Airway epithelial cell (primary cell): ENCODE data around the gene WIPF1. TPM values are rescaled to one million over a fixed set of nuclear protein-coding genes. Genes with fewer than 3 reads are reported as not detected.

Experiments
- total RNA-seq: library from RNA; depleted of rRNA; stranded (reverse); fragments of >200 nt; gene quantifications from 2 replicates; pipeline ENCODE4 v1.2.3, GENCODE V29; 2015

The WIPF1 gene
- total RNA-seq = 1.3 and 2.9 TPM in 2 replicates

GRCh38 chr2:174597345-174598047 lies at the start of gene WIPF1:
Gene WIPF1, minus strand, starts transcription at chr2:174597804. Its CDS starts 12,231 bp downstream, at chr2:174585573.

Other genes starting within 250 kb of the WIPF1 start
- gene SCRN3, start 202.1 kb downstream of the WIPF1 start, total RNA-seq = 15.9 and 18.9 TPM in 2 replicates
- 1.8 and 3.0 TPM in 2 replicates for gene GPR155, start 110.8 kb downstream of the WIPF1 start, total RNA-seq
- gene CHRNA1, start 166.7 kb upstream of the WIPF1 start, total RNA-seq = 0.49 TPM in 1 of 2 replicates, not detected in the other